Retinal pigment epithelial cell (primary cell): ENCODE measurements around the gene EPB41L4A.

Source experiments
- DNase-seq: peaks from one replicate; pipeline ENCODE4 v3.0.0-alpha.2; 2010; ENCODE audit warnings: low read depth
- H3K4me3 ChIP-seq: 2 replicates; pipeline ENCODE4 v1.5.1; 2011; ENCODE audit warnings: mild to moderate bottlenecking, low read length, control low read depth, moderate library complexity
- TF ChIP-seq, protein P1 (sequence below): conservative IDR thresholded peaks from 2 replicates; pipeline ENCODE4 v1.5.1; 2011; ENCODE audit warnings: low read depth, low read length, control low read depth, inconsistent platforms

The EPB41L4A gene

DNA sequence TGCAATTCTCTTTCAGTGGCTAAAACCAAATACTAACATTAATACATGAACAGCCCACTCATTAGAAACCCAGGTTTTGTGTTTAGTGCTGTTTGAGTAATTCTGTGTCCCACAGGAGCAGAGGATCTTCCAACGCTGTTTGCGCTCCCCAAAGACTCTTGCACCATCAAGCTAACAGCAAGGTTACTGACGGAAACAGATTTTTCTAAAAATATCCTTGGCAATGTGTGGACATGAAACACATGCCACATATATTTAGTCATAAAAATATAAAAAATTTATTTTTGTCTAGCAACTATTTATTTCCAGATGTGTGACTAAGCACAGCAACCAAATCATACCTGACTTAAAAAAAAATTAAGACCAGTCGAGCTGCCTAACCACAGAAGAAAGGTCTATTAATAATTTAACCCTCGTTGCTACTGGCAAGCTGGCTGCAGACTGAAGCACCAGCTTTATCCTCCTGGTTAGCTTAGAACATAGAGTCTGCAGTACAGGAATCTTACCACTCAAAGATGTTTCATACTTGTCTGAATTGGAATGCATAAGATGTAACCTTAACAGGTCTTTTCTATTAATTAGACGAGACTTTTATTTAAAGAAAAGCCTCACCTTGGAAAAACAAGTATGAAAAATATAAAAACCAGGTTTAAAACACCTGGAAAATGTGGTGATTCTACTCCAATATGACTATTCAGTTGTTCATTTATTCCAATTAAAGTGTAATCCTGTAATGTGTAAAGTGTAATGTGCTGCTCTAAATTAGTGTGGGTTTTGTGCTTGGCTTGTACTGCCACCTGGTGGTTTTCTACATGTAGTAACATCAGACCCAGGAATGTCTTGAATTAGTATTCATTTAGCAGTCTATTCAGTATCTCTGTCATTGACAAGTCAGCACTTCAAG is 272.5 kb downstream of the EPB41L4A start:
- TF ChIP-seq, protein P1, sequence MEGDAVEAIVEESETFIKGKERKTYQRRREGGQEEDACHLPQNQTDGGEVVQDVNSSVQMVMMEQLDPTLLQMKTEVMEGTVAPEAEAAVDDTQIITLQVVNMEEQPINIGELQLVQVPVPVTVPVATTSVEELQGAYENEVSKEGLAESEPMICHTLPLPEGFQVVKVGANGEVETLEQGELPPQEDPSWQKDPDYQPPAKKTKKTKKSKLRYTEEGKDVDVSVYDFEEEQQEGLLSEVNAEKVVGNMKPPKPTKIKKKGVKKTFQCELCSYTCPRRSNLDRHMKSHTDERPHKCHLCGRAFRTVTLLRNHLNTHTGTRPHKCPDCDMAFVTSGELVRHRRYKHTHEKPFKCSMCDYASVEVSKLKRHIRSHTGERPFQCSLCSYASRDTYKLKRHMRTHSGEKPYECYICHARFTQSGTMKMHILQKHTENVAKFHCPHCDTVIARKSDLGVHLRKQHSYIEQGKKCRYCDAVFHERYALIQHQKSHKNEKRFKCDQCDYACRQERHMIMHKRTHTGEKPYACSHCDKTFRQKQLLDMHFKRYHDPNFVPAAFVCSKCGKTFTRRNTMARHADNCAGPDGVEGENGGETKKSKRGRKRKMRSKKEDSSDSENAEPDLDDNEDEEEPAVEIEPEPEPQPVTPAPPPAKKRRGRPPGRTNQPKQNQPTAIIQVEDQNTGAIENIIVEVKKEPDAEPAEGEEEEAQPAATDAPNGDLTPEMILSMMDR, result peak; percentile 67
- peak; percentile 54 for DNase-seq
- no peak overlapping the region for H3K4me3 ChIP-seq

DNA sequence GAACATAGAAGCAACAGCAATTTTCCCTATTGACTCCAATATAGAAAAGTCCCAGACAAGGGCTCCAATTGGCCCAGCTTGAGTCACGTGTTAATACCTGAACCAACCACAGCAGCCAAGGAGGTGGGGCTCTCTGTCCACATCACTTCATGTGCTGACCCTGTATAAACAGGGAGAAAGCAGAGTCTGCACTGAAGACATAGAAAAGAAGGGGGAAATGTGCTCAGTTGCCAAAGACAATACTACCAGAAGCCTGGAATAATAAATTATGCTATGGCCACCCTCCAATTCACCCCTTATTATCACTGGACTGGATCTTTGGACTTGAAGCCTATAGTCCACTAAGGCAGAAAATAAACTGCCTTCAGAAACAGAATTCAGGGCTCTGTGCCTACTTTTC is 275.4 kb downstream of the EPB41L4A start:
- no peak overlapping the region for H3K4me3 ChIP-seq
- no peak for DNase-seq
- TF ChIP-seq, protein P1, result no peak

- H3K4me3 ChIP-seq, result no peak overlapping the region
- TF ChIP-seq, protein P1, result no peak
- DNase-seq, result peak; percentile 93
Measured at GRCh38 chr5:112142769-112143270, 276.3 kb downstream of the EPB41L4A start.

DNA sequence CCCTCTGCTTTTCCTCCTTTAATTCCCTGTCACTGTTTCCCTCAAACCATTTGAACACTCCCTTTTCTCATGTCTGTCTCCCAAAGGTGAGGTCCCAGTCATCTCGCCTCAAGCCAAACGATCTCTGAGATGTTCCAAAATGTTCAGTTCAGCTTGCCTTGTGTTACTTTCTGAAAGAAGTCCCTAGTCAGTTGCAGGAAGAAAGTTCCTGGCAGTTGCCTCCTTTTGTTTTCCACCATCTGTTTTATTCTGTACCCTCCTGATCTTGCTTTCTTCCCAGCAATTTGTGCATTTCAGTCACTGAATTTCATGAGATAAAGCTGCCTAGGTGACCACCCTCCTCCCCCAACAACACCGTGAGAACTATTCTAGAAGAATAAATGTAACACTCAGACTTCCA is 277.5 kb downstream of the EPB41L4A start:
- no peak for DNase-seq
- H3K4me3 ChIP-seq, result no peak overlapping the region
- TF ChIP-seq, protein P1, result no peak

- TF ChIP-seq, protein P1, result no peak
- no peak for DNase-seq
- no peak overlapping the region for H3K4me3 ChIP-seq
Measured at GRCh38 chr5:112138526-112138925, 280.6 kb downstream of the EPB41L4A start.

DNA sequence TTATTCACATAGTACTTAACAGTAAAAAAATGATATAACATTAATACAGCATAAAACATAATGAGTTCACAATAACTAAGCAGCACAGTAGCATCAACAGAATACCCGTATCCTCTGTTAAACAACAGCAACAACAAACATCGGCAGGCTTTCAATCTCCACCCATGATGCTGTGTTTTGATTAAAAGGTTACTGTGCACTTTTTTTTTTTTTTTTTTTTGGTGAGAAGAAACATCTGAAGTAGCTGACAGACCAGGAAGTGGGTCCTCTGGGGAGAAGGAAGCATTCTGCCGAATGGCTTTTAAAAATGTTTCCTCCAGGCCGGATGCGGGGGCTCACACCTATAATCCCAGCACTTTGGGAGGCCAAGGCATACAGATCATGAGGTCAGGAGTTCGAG is 282.3 kb downstream of the EPB41L4A start:
- H3K4me3 ChIP-seq, result no peak overlapping the region
- DNase-seq, result no peak
- TF ChIP-seq, protein P1, result no peak

DNA sequence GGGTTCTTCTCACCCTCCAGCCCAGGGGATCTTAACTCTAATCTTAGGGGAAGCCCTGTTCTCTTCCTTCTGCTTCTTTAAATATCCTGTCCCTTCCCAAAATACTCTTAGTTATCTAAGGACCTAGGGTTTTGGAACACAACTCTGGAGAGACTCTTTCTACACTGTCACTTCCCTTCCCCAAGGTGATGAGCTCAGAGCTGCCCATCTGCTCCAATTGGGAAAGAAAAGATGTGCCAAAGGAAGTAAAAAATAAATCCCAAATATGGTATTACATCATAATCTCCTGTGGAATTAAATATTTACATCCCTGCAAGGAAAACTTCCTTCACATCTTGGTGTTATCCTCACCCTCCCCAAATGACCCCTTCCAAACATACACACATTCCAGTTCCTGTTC is 291.2 kb downstream of the EPB41L4A start:
- no peak overlapping the region for H3K4me3 ChIP-seq
- TF ChIP-seq, protein P1, result no peak
- no peak for DNase-seq
